HPDE6-E6E7 (cell line): ENCODE results near the gene ATG9A.

Experiments
- DNase-seq: peaks from one replicate; pipeline ENCODE4 v3.0.0; 2011; ENCODE audit warnings: missing footprints; ENCODE audit errors: extremely low spot score

The ATG9A gene

GRCh38 chr2:219252570-219252899 lies 23.1 kb upstream of the ATG9A start:
- DNase-seq = no peak

GRCh38 chr2:219252084-219252483 lies 22.6 kb upstream of the ATG9A start:
- no peak for DNase-seq

- no peak for DNase-seq
These were observed 22.2 kb upstream of the ATG9A start for GRCh38 chr2:219251656-219252055.

- DNase-seq = no peak
These were observed 20.8 kb upstream of the ATG9A start for GRCh38 chr2:219250049-219250781.

- DNase-seq = peak; percentile 90
These were observed 20.0 kb upstream of the ATG9A start for GRCh38 chr2:219249203-219249980.

- DNase-seq = no peak
These were observed 19.4 kb upstream of the ATG9A start for GRCh38 chr2:219248845-219249202.

GRCh38 chr2:219247678-219248642 lies 18.5 kb upstream of the ATG9A start:
- no peak for DNase-seq

- no peak for DNase-seq
These were observed 17.1 kb upstream of the ATG9A start for GRCh38 chr2:219246559-219246958.

GRCh38 chr2:219245899-219246230 lies 16.4 kb upstream of the ATG9A start:
- no peak for DNase-seq

- peak; percentile 88 for DNase-seq
These were observed 15.9 kb upstream of the ATG9A start, which contains the start of the genes GLB1L and STK16 for GRCh38 chr2:219245148-219245898. Gene GLB1L (minus strand): TSS chr2:219245444. CDS start chr2:219243573, 1,871 bp downstream. Gene STK16 (plus strand): TSS chr2:219245479. CDS start chr2:219246000, 521 bp downstream.

- no peak for DNase-seq
These were observed 15.3 kb upstream of the ATG9A start for GRCh38 chr2:219244789-219245147.

- DNase-seq = no peak
These were observed 13.9 kb upstream of the ATG9A start for GRCh38 chr2:219243291-219243761.

- no peak for DNase-seq
These were observed 4.9 kb upstream of the ATG9A start for GRCh38 chr2:219234331-219234730.

GRCh38 chr2:219230059-219230540 lies 664 bp upstream of the ATG9A start:
- DNase-seq = no peak

GRCh38 chr2:219228911-219229304 lies 528 bp downstream of the ATG9A start:
- DNase-seq = no peak

GRCh38 chr2:219228041-219228910 lies 1.2 kb downstream of the ATG9A start:
- DNase-seq = no peak

- DNase-seq = no peak
These were observed 4.1 kb downstream of the ATG9A start for GRCh38 chr2:219225350-219225749.

GRCh38 chr2:219223831-219224610 lies 5.4 kb downstream of the ATG9A start:
- no peak for DNase-seq

GRCh38 chr2:219221957-219222518 lies 7.4 kb downstream of the ATG9A start:
- no peak for DNase-seq
